Embryonic facial prominence (tissue), 1 donor: ENCODE results near the gene SLC44A1.
"Not testable (repeated sequence)": the region's sequence is repeated elsewhere in the genome, so short reads cannot be mapped to it uniquely, and the experiment has no call there.

Source experiments
- DNase-seq: peaks from one replicate; pipeline ENCODE4 v3.0.0-alpha.2; 2016; ENCODE audit errors: extremely low spot score

The SLC44A1 gene

DNA sequence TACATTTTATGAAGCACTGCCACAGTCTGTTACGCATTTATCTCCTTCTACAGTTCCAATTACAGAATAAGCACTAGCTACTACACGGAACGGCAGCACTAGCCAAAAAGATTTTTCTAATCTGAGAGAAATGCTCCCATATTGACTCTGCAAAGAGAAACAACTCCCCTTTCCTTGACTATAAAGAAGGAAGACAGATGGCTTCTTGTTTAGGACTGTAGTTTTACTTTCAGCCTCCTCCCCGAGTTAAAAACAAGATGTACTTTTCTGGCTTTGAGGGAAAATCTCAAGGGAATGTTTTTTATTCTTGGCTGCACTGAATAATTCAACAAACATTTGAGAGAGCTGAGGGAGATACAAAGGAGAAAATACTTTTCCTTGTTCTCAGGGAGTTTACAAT, 1.9 kb upstream of the SLC44A1 start:
- no peak for DNase-seq

DNA sequence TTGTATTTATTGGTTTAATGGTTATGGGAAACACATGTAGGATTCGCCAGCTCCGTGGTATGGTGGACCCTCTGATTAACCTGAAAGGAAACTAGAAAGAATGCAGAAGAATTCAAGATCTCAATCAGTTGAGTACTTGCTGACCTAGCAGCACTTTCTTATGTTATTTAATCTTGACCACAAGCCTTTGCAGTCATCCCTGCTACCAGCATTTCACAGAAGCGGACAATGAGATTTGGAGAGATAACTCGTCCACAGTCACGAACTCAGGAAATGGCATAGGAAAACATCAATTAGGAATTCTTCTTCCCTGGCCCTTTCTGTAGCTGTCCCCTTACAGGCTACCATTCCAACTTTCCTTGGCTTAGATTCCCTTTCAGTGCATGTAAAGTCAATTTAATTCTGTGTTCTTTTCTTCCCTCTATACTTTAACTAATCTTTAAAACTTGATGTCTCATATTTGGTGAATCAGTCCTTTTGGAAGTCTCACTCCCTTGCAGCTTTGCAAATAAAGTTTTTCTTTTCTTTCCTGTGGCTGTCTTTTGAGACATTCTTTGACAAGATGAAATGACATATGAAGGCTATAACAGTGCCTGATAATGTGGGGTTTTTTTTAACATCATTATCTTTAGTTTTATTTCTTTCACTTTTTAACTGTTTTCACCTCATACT, 1.3 kb upstream of the SLC44A1 start:
- DNase-seq: no peak

DNA sequence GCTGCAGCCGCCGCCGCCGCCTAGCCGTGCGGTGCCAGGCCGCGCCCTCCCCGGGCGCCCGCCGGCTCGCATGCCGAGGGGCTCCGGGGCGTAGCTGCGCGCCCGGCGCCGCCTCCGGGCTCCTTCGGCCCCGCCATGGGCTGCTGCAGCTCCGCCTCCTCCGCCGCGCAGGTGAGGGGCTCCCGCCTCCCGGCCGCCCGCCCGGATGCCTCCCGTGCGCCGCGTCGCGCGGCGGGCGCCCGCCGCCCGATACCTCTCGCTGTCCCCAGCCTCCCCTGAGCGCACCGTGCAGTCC, 230 bp downstream of the SLC44A1 start:
- DNase-seq: no peak

DNA sequence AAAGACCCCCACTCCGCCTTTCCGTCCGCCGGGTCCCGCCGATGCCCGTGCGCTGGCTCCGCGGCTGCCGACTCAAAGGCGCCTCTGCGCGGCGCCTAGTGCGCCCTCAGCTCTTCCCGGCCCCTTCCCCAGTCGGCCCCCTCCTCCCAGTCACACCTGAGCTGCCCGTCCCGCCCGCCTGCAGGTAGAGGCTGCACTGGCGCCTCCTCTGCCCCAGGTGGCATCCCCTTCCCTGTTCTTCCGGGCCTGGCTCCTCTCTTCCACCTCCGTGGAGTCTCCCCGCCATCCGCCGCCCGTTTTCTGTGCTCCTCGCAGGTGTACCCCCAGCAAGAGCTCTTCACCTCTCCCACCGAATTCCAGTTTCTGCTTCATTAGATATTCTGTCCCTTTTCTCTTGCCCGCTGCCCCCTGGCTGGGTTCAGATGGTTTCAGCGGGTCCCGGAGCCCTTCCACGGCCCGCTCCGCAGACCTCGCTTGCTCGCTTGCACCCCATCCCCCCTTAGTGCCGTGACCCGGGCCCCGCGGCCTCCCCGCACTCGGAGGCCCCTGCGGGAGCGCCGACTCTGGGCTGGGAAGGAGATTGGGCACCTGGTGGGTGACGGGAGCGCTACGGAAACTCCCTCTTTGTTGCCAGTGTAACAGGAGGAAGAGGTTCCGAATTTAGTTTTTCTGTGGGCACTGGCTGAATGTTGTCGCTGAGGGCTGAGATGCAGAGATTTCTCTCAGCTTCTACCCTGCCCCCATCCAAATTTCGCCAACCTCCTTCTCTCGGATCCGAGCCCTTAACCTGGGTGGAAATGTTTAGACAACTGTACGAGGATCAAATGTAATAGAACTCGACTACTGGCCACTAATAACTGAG, 809 bp downstream of the SLC44A1 start:
- no peak for DNase-seq

DNA sequence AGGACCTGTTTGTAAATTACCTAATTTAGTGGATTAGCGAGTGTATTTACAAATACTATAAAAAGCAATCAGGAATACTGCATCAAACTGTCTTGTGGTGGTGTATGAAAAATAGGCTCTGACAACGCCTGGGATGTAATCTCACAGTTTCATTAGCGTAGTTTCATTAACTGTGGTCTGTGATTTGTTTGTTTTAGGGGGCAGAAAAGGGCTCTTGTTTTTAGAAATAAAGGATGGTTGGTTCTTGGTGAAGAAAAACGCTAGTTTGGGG, 1.4 kb downstream of the SLC44A1 start:
- no peak for DNase-seq

DNA sequence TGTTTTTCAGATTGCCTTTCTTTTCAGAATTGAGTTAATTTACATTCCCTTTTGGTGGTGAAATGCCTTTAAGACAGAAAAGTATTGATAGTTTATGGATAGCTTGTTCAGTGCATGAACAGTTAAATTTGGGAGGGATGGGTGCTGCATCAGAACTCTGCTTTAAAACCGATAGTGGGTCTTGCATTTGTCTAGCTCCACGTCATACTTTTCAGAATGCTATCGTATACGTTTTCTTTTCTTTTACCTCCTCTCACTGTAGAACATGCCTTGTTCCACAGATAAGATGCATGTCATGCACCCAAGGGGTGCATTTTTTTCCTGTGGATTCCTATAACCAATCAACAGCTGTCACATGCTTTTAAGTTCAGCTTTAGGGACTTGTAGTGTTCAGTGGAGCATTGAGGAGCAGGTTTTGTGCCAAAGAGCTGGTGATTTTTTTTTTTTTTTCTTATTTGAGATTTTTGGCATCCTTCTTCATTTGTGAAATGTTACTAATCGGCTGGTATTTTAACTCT, 2.3 kb downstream of the SLC44A1 start:
- no peak for DNase-seq

DNA sequence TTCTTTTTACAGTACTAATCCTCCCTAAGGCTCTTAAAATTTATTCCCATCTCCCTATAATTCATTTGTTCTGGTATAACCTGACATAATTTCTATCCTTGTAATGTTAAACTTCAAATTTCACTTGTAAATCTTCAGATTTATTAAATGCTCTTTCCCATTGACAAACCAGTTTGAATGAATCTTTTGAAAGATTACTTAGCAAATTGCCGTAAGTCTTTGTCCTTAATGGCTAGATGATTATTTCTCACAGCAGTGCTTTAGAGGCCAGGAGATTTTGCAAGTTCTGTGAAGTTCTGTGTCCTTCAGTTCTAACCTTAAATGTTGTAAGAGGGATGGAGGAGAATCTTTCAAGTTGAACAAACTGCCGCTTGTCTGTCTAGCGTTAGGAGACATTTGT, 4.2 kb downstream of the SLC44A1 start:
- no peak for DNase-seq

DNA sequence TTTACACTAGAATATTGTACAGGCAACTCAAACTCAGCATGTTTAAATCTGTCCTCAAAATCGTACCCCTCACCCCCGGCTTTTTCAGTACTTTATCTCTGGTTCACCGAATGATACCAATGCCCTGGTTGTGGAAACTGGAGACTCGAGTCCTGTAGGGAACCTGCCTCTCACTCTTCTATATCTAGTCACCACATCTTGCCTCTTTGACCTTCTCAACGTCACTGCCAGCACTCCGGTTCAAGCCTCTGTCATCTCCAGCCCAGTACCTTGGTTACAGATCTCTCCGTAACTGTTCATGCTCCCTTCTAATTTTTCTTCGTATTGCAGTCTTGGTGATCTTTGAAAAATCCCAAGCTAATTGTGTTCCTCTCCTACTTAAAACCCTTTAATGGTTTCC, 6.7 kb downstream of the SLC44A1 start:
- no peak for DNase-seq

DNA sequence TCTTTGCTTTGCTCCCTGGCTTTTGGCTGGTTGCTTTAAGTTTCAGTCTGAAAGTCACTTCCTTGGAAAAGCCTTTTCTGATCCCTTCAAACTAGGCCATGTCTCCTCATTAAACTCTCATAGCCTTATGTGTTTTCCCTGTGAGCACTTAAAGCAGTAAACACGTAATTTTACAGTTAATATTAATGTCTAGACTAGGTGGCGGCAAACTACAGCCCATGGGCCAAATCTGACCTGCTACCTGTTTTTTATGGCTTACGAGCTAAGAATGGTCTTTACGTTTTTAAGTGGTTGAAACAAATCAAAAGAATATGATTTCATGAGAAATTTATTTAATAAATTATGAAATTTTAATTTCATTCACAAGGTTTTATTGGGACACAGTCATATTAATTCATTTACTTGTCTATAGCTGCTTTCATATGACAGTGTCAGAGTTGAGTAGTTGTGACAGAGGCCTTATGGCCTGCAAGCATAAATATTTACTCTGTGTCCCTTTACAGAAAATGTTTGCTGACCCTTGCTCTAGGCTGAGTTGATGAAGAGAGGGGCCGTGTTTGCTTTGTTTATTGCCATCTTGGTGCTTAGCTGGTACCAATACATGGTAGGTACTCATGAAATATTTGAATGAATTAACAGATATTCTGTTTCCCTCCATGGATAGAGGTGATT, 7.4 kb downstream of the SLC44A1 start:
- no peak for DNase-seq

DNA sequence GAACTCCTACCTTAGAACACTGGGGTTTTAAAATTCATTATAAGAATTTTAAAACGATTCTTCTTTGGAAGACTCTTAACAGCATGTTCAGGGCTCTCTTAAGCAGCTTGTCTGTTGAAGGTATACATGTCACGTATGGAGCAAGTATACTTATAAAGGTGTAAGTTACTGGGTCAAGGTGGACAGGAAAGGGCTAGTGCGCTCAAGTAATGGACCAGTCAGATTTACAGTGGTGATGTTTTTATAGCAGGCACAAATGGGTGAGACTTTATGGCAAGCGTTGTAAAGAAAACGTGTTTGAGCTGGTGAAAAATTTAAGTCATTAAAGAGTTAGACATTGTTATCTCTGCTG, 7.9 kb downstream of the SLC44A1 start:
- DNase-seq: no peak

DNA sequence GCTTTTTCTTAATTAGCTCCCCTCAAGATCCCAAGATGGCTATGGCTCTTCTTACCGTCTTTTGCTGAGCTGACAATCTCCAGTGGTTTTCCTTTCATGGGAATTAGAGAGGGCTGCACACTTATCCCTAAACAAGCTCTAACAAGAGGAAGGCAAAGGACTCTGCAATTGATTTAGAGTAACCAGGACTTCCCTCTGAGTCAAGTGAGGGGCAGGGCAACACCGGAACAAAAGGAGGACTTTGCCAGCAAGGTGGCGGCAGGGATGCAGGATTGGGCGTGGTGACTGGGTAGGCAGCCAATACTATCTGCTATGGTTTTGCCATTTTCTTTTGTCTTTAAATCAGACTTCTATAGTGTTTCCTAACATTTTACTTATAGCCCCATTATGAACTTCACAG, 9.8 kb downstream of the SLC44A1 start:
- DNase-seq: no peak

DNA sequence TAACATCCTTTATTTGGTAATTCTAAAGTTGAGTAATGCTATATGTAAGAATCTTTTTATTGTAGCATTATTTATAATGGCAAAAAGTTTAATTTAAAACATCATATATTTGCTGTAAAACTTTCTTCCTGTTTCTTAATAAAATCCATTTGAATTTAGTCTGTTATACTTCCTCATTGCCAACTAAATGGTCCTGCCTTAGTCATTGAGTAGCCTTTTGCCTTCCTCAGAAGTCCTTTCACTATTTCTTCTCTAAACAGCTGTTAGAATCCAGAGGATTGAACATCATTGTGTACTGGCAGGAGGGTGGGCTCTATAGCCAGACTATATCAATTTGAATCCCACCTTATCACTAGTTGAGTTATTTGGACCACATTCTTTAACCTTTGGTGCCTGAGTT, 11.0 kb downstream of the SLC44A1 start:
- no peak for DNase-seq

DNA sequence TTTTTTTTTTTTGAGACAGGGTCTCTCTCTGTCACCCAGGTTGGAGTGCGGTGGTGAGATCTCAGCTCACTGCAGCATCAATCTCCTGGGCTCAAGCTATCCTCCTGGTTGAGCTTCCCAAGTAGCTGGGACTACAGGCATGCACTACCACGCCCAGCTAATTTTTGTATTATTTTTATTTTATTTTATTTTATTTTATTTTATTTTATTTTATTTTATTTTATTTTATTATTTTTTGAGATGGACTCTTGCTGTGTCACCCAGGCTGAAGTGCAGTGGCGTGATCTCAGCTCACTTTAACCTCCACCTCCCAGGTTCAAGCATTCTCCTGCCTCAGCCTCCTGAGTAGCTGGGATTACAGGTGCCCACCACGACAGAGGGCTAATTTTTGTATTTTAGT, 12.1 kb downstream of the SLC44A1 start:
- not testable (repeated sequence) for DNase-seq

DNA sequence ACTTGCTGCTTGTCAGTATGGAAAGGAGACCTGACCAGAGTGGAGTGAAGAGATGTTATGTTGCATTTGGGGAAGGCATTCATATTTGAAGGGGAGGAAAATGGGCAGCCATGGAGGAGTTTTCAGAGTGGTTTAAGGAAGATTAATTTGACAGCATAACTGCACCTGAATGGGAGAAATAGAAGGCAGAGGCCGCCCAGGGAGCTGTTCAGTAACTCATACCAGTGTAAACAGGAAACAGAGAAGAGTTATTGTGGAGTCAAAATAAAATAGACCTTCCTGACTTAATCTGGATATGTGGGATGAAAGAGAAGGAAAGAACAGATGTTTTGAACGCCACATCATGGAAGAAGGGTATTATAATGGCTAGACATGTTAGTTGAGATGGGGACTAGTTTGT, 13.4 kb downstream of the SLC44A1 start:
- no peak for DNase-seq

DNA sequence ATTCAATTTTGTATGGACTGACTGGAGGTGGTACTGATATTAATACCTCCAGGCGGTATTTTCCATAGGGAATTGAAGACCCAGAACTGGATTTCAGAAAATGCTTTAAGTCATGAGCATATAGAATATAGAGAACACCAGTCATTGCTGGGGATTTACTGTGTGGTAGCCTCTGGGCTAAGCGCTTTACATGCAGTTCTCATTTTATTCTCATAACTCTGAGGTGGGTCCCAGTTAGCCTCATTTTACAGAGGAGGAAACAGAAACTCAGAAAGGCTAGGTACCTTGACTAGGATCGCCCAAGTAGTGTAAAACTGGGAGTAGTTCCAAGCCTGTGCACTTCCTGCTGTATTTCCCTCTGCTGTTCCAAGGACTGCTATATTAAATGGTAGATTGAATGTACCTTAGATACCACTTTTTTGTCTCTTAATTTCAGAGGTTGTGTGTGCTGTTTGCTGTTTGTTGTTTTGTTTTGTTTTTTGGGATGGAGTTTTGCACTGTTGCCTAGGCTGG, 13.8 kb downstream of the SLC44A1 start:
- no peak for DNase-seq

DNA sequence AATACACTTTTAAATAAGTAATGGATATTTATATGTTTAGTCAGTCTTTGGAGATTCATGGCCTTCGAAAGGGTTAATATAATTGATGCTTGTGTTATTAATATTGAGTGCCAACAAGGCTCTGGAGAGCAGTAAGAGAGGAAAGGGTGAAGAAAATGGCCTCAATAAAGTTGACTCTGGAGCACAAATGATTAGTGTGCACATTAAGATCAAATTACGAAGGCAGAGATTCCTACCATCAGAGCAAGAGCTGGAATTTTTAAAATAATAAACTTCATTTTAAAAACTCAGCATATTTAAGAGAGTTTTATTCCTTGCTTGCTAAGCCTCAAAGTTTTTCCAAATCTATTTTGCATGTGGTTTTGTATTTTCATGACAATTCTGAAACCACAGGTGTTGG, 14.8 kb downstream of the SLC44A1 start:
- no peak for DNase-seq

DNA sequence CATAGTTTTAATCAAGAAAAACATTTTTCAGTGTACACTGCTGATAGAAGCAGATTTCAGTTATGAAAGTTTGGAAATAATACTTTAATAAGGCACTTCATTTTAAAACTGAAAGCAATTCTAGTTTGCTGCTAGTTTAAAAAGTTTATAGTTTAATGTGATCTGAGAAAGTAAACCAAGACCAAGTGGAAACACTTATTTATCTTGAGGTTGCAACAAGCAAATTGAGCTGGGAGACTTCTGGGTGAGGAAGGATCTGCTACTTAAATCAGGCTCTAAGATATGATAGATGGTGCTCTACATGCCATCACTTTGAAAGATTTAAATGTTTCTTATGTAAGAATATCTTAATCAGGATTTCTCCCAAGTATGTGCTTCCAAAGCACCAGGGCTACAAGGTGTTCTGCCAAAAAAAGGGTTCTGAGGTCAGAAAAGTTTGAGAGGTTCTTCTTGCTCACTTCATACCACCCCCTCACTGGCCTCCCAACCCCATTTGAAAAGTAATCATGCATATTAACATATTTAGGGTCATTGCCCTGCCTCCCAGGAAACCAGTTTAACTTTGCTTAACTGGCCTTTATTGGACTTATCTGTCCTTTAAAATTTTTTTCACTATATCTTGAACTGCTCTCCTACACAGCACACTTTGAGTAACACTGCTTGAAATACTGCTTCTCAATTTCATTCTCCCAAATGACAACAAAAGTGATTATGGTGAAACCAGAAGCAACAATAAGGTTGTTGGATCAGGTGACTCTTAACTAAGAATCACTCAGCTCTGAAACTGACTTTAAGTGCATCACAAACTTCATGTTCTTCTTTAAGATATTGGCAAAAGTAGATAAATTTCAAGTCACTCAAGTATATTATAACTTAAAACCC, 15.5 kb downstream of the SLC44A1 start:
- no peak for DNase-seq

DNA sequence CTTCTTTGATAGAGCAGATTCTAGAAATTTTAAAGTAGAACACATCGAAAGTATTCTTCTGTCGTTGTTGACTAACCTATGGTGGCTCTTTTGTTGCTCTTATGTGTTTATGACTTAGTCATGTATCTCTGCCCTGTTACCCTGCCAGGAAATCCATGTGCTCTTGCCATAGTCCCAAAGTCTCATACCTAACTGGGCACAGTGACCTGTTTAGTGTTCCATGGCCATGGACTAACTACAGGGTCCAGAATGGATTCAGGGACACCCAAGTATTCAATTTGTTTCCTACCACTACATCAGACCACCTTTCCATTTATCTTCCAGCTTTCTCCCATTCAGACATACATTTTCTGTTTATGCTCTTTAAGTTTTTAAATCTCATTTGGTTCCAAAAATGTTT, 18.0 kb downstream of the SLC44A1 start:
- DNase-seq: no peak

DNA sequence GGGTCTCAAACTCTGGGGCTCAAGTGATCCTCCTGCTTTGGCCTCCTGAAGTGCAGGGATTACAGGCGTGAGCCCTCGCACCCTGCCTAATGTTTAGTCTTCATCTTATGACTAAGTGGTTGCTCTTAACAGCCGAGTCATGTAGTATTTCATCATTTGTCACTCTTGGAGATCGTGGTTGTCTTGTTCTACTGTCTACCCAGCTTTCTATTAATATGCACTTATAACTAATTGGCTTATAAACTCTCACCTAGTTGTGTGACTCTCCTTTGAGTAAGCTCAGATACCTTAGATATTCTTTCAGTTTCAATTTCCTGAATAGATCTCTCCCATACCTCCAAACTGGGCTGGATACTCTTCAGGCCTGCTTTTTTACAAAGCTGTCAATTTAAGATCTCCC, 19.9 kb downstream of the SLC44A1 start:
- no peak for DNase-seq

DNA sequence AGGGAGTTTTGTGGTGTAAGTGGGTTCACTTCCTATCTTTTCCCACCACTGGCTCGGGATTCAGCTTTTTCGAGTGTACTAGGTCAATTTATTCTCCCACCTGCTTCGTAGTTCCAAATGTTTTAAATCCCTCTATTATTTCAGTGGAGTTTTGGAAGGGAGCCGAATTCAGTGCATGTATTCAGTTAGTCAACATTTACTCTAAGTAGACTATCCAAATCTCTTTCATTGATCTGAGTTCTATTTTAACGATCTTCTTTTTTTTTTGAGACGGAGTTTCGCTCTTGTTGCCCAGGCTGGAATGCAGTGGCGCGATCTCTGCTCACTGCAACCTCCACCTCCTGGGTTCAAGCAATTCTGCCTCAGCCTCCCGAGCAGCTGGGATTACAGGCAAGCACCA, 23.8 kb downstream of the SLC44A1 start:
- not testable (repeated sequence) for DNase-seq

DNA sequence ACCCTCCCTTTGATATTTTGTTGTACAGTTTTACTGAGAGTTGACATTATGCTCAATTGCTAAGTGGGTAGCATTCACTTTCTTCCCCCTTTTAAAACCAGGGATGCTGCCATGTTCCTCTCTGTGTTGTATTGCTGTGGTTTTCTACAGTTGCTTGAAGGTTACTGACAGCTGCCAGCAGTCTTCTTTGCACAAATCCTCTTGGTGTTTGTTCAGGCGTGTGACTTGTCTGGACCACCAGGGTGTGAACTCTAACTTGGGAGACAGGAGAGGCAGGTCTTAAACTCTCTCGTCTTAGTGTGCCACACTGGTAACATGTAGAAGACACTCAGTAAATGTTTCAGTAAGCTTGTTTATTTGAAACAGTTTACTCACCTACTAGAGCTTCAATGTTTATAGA, 25.1 kb downstream of the SLC44A1 start:
- no peak for DNase-seq

DNA sequence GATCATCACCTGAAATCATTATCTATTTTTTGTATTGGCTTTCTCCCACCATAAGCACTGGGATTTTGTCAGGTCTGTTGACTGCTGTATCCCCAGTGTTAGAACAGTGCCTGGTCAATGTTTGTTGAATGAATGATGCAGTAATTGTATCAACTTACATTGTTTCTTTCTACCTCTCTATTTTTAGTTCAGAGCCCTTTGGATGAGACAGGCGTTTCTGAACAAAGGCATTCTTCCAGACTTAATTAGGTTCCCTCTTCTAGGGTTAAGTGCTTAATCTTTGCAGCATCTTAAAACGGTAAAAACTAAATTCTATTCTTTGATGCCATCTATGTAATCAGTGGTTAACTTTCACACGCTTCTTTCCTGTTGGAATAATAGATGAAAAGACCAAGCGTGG, 26.3 kb downstream of the SLC44A1 start:
- no peak for DNase-seq
